HG03439 (cell line): Measurements from ENCODE around the gene MYL4.
"Not testable (repeated sequence)": the region's sequence is repeated elsewhere in the genome, so short reads cannot be mapped to it uniquely, and the experiment has no call there.

Source experiments
- ATAC-seq: cut with Tn5 transposase; IDR thresholded peaks from one replicate; pipeline ENCODE4 v1.9.1; 2021; ENCODE audit warnings: mild to moderate bottlenecking, moderate library complexity; ENCODE audit not compliant: unreplicated experiment

Gene MYL4

DNA sequence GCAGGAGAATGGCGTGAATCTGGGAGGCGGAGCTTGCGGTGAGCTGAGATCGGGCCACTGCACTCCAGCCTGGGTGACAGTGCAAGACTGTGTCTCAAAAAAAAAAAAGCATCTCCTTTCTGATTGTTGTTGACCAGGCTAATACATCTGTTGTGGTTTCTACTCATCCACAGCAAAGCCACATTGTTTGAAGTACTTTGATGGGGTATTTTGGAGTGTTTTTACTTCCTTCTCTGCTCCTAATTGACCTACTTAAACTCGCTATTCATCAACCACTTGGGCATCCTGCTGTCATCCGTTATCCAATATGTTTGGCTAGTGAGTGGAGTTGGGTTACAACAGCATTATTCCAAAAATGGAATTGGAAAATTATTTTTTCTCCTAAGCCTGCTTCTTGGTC, 16.6 kb upstream of the MYL4 start:
- ATAC-seq: no peak

GRCh38 chr17:47193931-47194511, 15.1 kb upstream of the MYL4 start:
- no peak for ATAC-seq

- no peak for ATAC-seq
Measured at GRCh38 chr17:47197821-47198220, 11.3 kb upstream of the MYL4 start.

- ATAC-seq: no peak
Measured at GRCh38 chr17:47199627-47200324, 9.4 kb upstream of the MYL4 start.

DNA sequence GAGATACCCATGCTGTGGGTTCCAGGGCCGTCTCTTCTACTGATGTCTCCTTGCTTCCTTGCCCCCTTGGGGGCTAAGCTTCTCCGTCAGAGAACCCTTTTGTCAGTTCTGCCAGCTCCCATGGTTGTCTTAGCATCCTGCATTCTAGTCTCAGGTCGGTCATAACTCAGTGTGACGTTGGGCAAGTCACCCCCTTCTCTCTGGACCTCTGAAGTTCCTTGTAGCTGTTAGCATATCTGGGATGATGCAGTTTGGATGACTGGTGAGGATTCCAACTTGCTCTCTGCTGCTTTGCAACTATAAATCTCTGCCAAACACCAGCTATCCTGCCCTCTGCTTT, 8.9 kb upstream of the MYL4 start:
- ATAC-seq: no peak

DNA sequence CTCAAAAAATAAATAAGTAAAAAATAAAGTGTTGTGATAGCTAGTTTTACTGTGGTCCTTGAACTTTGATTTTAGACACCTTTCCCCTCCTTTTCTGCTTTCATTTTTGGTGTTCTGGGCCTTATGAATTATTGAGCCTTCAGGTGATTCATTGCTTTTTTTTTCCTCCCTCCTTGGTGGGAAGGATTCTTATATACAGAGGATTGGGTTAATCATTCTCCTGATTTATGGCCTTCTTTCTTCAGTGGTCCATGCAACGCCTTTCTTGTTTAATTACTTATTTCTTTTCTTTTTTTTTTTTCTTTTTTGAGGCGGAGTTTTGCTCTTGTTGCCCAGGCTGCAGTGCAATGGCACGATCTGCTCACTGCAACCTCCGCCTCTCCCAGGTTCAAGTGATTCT, 8.0 kb upstream of the MYL4 start:
- no peak for ATAC-seq

DNA sequence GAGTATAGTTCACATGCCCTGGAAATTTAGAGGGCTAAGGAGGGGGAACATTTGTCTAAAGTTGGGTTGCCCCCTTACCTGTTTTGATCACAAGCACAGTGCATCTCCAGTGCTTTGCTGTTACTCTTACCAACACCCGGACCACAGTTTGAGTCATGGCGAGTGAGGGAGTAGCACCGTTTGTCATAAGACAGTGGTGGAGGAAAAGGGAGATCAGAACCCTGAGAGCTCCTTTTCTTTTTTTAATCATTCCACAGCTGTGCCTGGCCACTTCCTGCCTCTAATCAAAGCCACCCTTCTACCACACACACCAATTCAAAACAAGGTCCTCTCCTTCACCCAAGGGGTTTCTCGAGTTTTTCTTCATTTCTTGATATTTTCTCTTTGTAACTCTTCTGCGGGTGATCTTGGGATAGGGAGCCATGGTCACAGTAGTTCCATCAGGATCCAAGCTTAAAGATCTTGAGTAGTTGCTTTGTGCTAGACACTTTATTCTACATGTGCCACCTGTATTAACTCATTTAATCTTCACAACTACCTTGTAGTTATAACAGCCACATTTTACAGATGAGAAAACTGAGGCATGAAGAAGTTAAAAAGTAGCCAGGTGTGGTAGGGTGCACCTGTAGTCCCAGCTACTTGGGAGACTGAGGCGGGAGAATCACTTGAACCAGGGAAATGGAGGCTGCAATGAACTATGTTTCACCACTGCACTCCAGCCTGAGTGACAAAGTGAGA, 5.0 kb upstream of the MYL4 start:
- no peak for ATAC-seq

- ATAC-seq: peak; percentile 49
Measured at GRCh38 chr17:47204722-47205418, 4.3 kb upstream of the MYL4 start.

GRCh38 chr17:47205419-47205963, 3.7 kb upstream of the MYL4 start:
- ATAC-seq: peak; percentile 60

DNA sequence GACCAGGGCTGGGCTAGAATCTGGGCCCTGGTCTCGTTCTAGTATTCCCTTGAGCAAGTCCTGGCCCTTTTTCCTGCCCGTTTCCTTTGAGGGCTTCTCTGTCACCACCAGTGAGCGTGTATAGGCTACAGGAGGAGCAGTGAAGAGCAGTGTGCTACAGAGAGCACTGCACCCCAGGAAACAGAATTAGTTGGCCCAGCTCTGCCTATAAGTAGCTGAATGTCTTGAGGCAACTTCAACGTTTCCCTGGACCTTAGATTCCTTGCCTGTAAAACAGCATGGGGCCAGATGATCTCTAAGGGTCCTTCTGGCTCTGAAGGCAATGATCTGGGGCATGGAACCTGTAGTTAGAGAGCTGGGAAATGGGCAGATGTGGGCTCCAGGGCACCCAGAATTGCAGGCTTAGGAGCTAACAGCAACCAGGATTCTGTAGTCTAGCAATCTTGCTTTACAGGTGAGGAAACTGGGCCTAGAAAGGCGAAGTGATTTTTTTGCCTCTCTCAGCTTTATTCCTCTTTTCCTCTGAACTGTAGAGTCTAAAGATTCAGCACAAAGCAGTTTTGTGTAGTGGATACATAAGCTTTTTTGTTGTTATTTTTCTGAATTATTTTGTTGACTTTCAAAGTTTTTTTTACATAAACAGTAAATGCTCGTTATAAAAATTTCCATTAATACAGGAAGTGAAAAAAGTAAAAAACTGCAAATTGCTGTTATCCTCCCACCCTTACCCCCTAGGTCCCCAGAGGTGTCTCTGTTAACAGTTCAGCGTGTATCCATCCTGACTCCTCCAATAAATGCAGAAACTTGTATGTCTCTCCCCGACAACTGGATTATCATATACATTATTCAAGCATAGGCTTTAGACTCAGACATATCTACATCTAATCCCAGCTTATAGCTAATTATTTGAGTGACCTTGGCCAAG, 1.7 kb upstream of the MYL4 start:
- no peak for ATAC-seq

DNA sequence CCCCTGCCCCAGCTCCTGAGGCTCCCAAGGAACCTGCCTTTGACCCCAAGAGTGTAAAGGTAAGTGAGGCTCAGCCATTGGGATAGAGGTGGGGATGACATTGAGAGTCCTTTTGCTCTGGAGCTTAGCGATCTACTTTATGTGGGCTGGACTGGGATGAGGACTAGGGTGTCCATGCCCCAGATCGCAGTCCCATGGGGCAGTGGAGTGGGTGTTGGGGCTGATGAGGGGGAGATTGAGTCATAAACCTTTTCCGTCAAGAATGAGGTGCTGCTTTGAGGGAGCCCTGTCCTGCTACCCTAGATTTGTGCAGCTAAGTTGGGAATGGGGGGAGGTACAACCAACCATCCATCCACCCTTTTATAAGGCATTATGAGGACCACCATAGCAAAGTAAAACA, 351 bp downstream of the MYL4 start:
- ATAC-seq: no peak

DNA sequence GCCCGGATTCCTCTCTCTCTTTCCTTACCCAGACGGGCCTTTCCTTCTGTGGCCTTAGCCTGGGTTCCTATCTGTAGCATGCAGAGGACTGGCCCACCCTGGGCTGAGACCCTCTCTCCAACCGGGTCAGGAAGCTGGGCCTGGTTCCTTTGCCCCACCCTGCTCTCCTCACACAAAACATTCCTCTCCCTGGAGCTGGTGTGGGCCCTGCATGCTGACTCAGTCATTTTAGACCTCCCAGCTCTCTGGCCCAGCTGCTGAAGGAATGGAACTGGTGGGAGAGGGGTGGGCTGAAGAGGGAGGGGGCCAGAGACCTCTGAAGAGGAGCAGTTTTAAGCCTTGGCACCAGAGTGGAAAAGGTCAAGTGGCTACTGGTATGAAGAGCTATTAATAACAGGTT, 957 bp downstream of the MYL4 start:
- no peak for ATAC-seq

GRCh38 chr17:47210779-47211178, 1.6 kb downstream of the MYL4 start:
- ATAC-seq: no peak

DNA sequence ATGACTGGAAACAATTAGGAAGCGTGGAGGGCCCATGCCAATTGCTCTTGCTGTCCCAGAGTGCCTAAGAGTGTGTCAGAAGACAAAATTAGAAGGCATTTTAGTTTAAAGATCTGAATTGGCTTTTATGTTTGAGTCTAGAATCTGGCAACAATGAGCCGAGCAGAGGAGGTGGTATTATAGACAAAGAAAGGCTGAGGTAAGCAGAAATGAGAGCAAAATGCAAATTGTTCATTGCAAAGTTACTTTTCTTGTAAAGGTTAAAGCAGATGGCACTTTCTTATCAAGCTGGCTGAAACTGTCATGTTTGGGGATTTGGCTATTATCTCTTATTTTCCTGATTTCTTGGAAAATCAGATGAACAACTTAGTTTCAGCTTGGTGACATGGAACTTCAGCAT, 3.3 kb downstream of the MYL4 start:
- no peak for ATAC-seq

DNA sequence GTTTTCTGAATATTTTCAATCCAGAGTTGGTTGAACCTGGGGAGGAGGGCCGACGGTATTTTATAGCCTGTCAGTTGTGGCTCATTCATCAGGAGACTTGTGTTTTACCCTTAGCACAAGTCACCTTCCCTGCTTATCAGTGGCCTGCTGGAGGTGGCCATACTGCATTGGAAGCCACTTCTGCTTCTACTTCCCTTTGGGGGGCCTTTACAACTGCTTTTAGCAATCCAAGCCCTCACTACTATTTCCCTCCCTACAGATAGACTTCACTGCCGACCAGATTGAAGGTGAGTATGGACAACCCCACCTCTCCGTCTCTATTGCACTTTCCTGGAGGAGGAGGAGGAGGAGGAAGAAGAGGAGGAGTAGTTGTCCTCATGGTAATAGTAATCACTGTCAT, 4.4 kb downstream of the MYL4 start:
- ATAC-seq: no peak

- no peak for ATAC-seq
Measured at GRCh38 chr17:47214931-47215330, 5.8 kb downstream of the MYL4 start.

DNA sequence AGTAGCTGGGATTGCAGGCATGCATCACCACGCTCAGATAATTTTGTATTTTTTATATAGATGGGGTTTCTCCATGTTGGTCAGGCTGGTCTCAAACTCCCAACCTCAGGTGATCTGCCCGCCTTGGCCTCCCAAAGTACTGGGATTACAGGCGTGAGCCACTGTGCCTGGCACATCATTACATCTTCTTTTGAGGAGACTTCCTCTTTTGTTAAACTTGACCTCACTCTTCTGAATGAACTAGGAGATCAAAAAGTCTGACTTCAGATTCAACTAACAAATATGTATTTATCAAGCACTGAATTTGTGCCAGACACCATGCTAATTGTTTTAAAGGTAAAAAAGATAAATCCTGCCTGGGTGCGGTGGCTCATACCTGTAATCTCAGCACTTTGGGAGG, 7.7 kb downstream of the MYL4 start:
- ATAC-seq: not testable (repeated sequence)

DNA sequence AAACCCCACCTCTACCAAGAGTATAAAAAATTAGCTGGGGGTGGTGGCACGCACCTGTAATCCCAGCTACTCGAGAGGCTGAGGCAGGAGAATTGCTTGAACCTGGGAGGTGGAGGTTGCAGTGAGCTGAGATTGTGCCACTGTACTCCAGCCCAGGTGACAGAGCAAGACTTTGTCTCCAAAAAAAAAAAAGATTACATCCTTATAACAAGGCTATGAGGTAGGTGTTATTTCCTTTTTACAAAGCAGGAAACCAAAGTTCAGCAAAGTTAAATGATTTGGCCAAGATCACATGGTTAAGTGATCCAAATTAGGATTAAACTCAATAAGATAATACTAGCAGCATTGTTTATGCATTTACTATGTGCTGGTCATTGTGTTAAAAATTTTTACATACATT, 8.1 kb downstream of the MYL4 start:
- not testable (repeated sequence) for ATAC-seq

GRCh38 chr17:47218896-47219430, 9.8 kb downstream of the MYL4 start:
- ATAC-seq: no peak
